HG03575 (cell line): Measurements from ENCODE around the gene SLC24A3.

Experiments used
- ATAC-seq: cut with Tn5 transposase; IDR thresholded peaks from one replicate; pipeline ENCODE4 v1.9.1; 2021; ENCODE audit not compliant: unreplicated experiment, insufficient number of reproducible peaks, low FRiP score; ENCODE audit errors: extremely low read depth

The SLC24A3 gene

GRCh38 chr20:19460386-19460785 is 247.9 kb downstream of the SLC24A3 start:
- no peak for ATAC-seq

- no peak for ATAC-seq
These were observed 250.0 kb downstream of the SLC24A3 start for GRCh38 chr20:19462491-19462890.

GRCh38 chr20:19463597-19463996 is 251.2 kb downstream of the SLC24A3 start:
- ATAC-seq: no peak

GRCh38 chr20:19465536-19465935 is 253.1 kb downstream of the SLC24A3 start:
- no peak for ATAC-seq

GRCh38 chr20:19466206-19466928 is 253.9 kb downstream of the SLC24A3 start:
- ATAC-seq: no peak

GRCh38 chr20:19473216-19473921 is 260.9 kb downstream of the SLC24A3 start:
- ATAC-seq: no peak

GRCh38 chr20:19473922-19474286 is 261.5 kb downstream of the SLC24A3 start:
- ATAC-seq: no peak

- no peak for ATAC-seq
These were observed 266.0 kb downstream of the SLC24A3 start for GRCh38 chr20:19478320-19478895.

- ATAC-seq: no peak
These were observed 270.3 kb downstream of the SLC24A3 start for GRCh38 chr20:19482726-19483125.

GRCh38 chr20:19483309-19483708 is 270.9 kb downstream of the SLC24A3 start:
- ATAC-seq: no peak

GRCh38 chr20:19486446-19486845 is 274.0 kb downstream of the SLC24A3 start:
- ATAC-seq: no peak

GRCh38 chr20:19487420-19487819 is 275.0 kb downstream of the SLC24A3 start:
- ATAC-seq: no peak

GRCh38 chr20:19491241-19491640 is 278.8 kb downstream of the SLC24A3 start:
- no peak for ATAC-seq

- ATAC-seq: no peak
These were observed 279.7 kb downstream of the SLC24A3 start for GRCh38 chr20:19492116-19492515.

GRCh38 chr20:19492687-19493336 is 280.4 kb downstream of the SLC24A3 start:
- ATAC-seq: no peak

- no peak for ATAC-seq
These were observed 281.5 kb downstream of the SLC24A3 start for GRCh38 chr20:19493794-19494495.

- no peak for ATAC-seq
These were observed 283.7 kb downstream of the SLC24A3 start for GRCh38 chr20:19495905-19496703.

GRCh38 chr20:19497064-19497463 is 284.6 kb downstream of the SLC24A3 start:
- ATAC-seq: no peak
